Measurements from ENCODE around the gene KRTAP10-5.
"Not testable (repeated sequence)": the region's sequence is repeated elsewhere in the genome, so short reads cannot be mapped to it uniquely, and the experiment has no call there.

KRTAP10-5 gene

GRCh38 chr21:44602463-44602850 is 22.1 kb upstream of the KRTAP10-5 start:
- CTCF ChIA-PET = no interaction called here
- peaks cover 6% of the 10 kb centered on the region for H3K9me3 Mint-ChIP-seq
- H3K27me3 Mint-ChIP-seq = peaks cover 43% of the 10 kb centered on the region

GRCh38 chr21:44601596-44602462 is 21.4 kb upstream of the KRTAP10-5 start:
- Mint-ChIP-seq H3K36me3 (no peaks in the 10 kb centered on the region), H3K4me3 (no peak overlapping the region), H3K4me1 (no peaks in the 10 kb centered on the region), H3K27ac (peak overlapping the region; percentile 37), H3K9me3 (peaks cover 6% of the 10 kb centered on the region), H3K27me3 (peaks cover 43% of the 10 kb centered on the region)
- DNase-seq = no peak
- CTCF ChIA-PET = no interaction called here

More at GRCh38 chr21:44602463-44602850, 22.1 kb upstream of the KRTAP10-5 start:
- no peak for DNase-seq
- Mint-ChIP-seq H3K36me3 (no peaks in the 10 kb centered on the region), H3K4me1 (no peaks in the 10 kb centered on the region), H3K27ac (no peak overlapping the region), H3K4me3 (no peak overlapping the region)

- H3K27me3 Mint-ChIP-seq = peaks cover 42% of the 10 kb centered on the region
- not testable (repeated sequence) for H3K4me1 Mint-ChIP-seq, H3K4me3 Mint-ChIP-seq, H3K9me3 Mint-ChIP-seq, H3K36me3 Mint-ChIP-seq, DNase-seq, H3K27ac Mint-ChIP-seq
- CTCF ChIA-PET = interaction anchor here (0.5 kb wide), 1 partner anchor 98 kb away, joined by 3 read pairs; no protein-coding TSS in a partner anchor
These were observed 20.7 kb upstream of the KRTAP10-5 start for GRCh38 chr21:44601091-44601490.

- H3K27me3 Mint-ChIP-seq = peaks cover 40% of the 10 kb centered on the region
- H3K4me3 Mint-ChIP-seq, H3K27ac Mint-ChIP-seq, H3K9me3 Mint-ChIP-seq, H3K36me3 Mint-ChIP-seq, H3K4me1 Mint-ChIP-seq, DNase-seq: not testable (repeated sequence)
- CTCF ChIA-PET = interaction anchor here (0.5 kb wide), 1 partner anchor 99 kb away, joined by 3 read pairs; no protein-coding TSS in a partner anchor
These were observed 19.9 kb upstream of the KRTAP10-5 start, which contains the start of gene KRTAP10-7 for GRCh38 chr21:44600118-44600978. Gene KRTAP10-7 (plus strand): TSS chr21:44600597. CDS start chr21:44600622, 25 bp downstream.

GRCh38 chr21:44599264-44600029 is 19.0 kb upstream of the KRTAP10-5 start:
- Mint-ChIP-seq H3K4me3 (no peak overlapping the region), H3K36me3 (no peaks in the 10 kb centered on the region), H3K4me1 (no peaks in the 10 kb centered on the region), H3K27ac (no peak overlapping the region), H3K9me3 (no peaks in the 10 kb centered on the region), H3K27me3 (peaks cover 37% of the 10 kb centered on the region)
- CTCF ChIA-PET = no interaction called here
- DNase-seq = no peak

- Mint-ChIP-seq H3K27me3 (peaks cover 31% of the 10 kb centered on the region), H3K9me3 (no peaks in the 10 kb centered on the region), H3K36me3 (no peaks in the 10 kb centered on the region), H3K4me3 (no peak overlapping the region), H3K27ac (no peak overlapping the region), H3K4me1 (no peaks in the 10 kb centered on the region)
- CTCF ChIA-PET = no interaction called here
- no peak for DNase-seq
These were observed 17.7 kb upstream of the KRTAP10-5 start for GRCh38 chr21:44598061-44598460.

- no peak overlapping the region for H3K4me3 Mint-ChIP-seq
- CTCF ChIA-PET = interaction anchor here (1.1 kb wide), 1 partner anchor 11 kb away, joined by 3 read pairs; no protein-coding TSS in a partner anchor
These were observed 15.8 kb upstream of the KRTAP10-5 start for GRCh38 chr21:44596068-44596725.

GRCh38 chr21:44595524-44595923 is 15.1 kb upstream of the KRTAP10-5 start:
- Mint-ChIP-seq H3K27me3 (peaks cover 33% of the 10 kb centered on the region), H3K27ac (no peak overlapping the region), H3K9me3 (no peaks in the 10 kb centered on the region), H3K4me3 (no peak overlapping the region), H3K36me3 (no peaks in the 10 kb centered on the region), H3K4me1 (no peaks in the 10 kb centered on the region)
- no peak for DNase-seq
- CTCF ChIA-PET = no interaction called here

More at GRCh38 chr21:44596068-44596725, 15.8 kb upstream of the KRTAP10-5 start:
- no peak for DNase-seq
- Mint-ChIP-seq H3K4me1 (no peaks in the 10 kb centered on the region), H3K27me3 (peaks cover 31% of the 10 kb centered on the region), H3K27ac (no peak overlapping the region), H3K36me3 (no peaks in the 10 kb centered on the region), H3K9me3 (no peaks in the 10 kb centered on the region)

- Mint-ChIP-seq H3K27ac (peak overlapping the region; percentile 37), H3K27me3 (peaks cover 36% of the 10 kb centered on the region), H3K9me3 (no peaks in the 10 kb centered on the region), H3K4me3 (no peak overlapping the region), H3K4me1 (no peaks in the 10 kb centered on the region), H3K36me3 (no peaks in the 10 kb centered on the region)
- DNase-seq = no peak
- CTCF ChIA-PET = no interaction called here
These were observed 14.1 kb upstream of the KRTAP10-5 start for GRCh38 chr21:44594406-44594916.

GRCh38 chr21:44593598-44594405 is 13.4 kb upstream of the KRTAP10-5 start:
- Mint-ChIP-seq H3K36me3 (no peaks in the 10 kb centered on the region), H3K9me3 (no peaks in the 10 kb centered on the region), H3K4me1 (no peaks in the 10 kb centered on the region), H3K4me3 (no peak overlapping the region), H3K27me3 (peaks cover 38% of the 10 kb centered on the region), H3K27ac (no peak overlapping the region)
- no peak for DNase-seq
- CTCF ChIA-PET = no interaction called here

GRCh38 chr21:44592446-44593311 is 12.3 kb upstream of the KRTAP10-5 start, which contains the start of gene KRTAP10-6:
Gene KRTAP10-6 (minus strand): TSS chr21:44592505. CDS start chr21:44592484, 21 bp downstream.
- Mint-ChIP-seq H3K27ac (no peak within 1 kb of the TSS), H3K4me3 (no peak within 1 kb of the TSS)
- CTCF ChIA-PET = no interaction called here

GRCh38 chr21:44591801-44592130 is 11.4 kb upstream of the KRTAP10-5 start:
- H3K4me3 Mint-ChIP-seq, H3K36me3 Mint-ChIP-seq, H3K4me1 Mint-ChIP-seq, DNase-seq, CTCF ChIA-PET, H3K9me3 Mint-ChIP-seq, H3K27ac Mint-ChIP-seq: not testable (repeated sequence)
- H3K27me3 Mint-ChIP-seq = peaks cover 38% of the 10 kb centered on the region

More at GRCh38 chr21:44592446-44593311, 12.3 kb upstream of the KRTAP10-5 start, which contains the start of gene KRTAP10-6:
- no peak for DNase-seq
- Mint-ChIP-seq H3K4me1 (no peaks in the 10 kb centered on the region), H3K36me3 (no peaks in the 10 kb centered on the region), H3K27me3 (peaks cover 34% of the 10 kb centered on the region), H3K9me3 (no peaks in the 10 kb centered on the region)
